Muscle of back (tissue), 11 donors: ENCODE measurements around the gene ANKRD55. TPM values are rescaled to one million over a fixed set of nuclear protein-coding genes. Genes with fewer than 3 reads are reported as not detected.
"Not testable (repeated sequence)": the region's sequence is repeated elsewhere in the genome, so short reads cannot be mapped to it uniquely, and the experiment has no call there.

Source experiments
- DNase-seq, 3 donors: peaks; one replicate each; pipeline versions ENCODE4 v3.0.0 to v3.0.0-alpha.2; 2013
- polyA plus RNA-seq, 10 donors: library from polyadenylated mRNA; unstranded; fragments of 120-200 nt; gene quantifications; one replicate each; pipeline ENCODE4 v1.2.1, GENCODE V29; 2013; ENCODE audit not compliant: insufficient read length in 10 of 10

ANKRD55 gene
- polyA plus RNA-seq, 10 donors = 0.23 to 1.2 (median 0.45) TPM; not detected in 3

DNA sequence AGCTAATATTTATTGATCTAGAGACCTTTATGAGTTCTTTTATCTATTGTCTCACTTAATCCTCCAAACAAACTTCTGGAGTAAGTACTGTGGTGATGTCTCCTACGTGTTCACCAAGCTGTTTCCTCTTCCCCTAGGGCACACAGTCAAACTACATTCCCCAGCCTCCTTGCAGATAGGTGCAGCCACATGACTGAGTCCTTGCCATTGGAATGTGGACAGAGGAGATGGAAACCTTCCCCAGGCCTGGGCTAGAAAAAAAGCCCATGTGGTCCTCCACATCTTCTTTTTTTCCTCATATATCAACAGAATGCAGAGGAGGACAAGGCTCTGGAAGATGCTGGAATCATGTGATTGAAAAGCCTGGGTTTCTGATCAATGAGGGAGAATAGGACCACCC lies 88.0 kb downstream of the ANKRD55 start:
- no peak for DNase-seq

- no peak for DNase-seq
These were observed 88.9 kb downstream of the ANKRD55 start for GRCh38 chr5:56144211-56144610.

- no peak for DNase-seq
These were observed 89.8 kb downstream of the ANKRD55 start for GRCh38 chr5:56143373-56143714.

DNA sequence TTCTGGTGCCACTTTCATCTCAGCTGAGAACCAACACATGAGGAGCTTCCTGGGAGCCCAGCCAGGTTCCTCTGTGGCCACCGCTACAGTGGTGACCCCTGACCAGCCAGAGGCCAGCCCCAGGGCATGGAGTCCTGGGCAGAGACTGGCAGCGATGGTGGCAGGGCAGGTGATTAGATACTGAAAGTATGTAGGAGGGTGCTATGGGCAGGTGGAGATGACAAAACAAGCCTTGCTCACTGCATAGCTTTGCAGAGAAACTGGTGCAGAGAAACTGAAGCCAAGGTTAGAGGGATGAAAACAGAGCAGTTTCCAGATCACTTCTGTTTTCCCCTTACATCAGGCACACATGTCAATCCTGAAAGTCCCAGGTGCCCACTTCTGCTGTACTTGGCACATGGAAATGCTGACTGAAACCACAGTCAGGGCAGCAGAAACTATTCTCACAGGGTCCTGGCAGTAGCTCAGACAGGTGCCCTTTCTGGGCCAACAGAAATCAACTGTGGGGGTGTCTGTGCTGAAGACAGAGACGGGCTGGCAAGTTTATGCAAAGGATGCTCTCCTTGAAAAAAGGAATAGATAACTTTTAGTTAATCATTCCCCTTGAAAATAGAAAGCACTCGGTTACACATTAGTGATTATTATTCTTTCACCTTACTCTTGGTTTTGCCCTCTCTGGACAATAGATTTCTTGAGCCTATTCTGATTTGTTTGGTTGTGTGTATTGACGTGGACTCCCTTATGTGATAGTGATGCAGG lies 90.3 kb downstream of the ANKRD55 start:
- DNase-seq = no peak

GRCh38 chr5:56142233-56142613 lies 90.9 kb downstream of the ANKRD55 start:
- no peak for DNase-seq

DNA sequence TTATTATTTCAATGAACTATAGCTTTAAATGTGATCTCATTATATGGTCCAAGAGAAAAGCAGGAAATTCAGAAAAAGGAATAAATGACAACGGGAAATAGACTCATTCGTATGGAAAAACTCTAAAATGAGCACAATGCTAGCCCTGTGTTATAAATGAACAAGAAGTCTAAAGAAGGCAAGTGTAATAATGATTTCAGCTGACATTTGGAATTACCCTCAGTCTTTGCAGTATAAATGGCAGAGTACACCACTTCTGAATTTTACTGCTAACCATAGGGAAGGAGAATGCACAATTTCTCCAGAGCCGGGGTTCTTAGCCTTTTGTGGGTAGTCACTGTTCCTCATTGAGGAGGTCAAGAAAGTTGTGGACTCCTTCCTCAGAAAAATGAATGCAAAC lies 93.1 kb downstream of the ANKRD55 start:
- no peak for DNase-seq

GRCh38 chr5:56130664-56131063 lies 102.5 kb downstream of the ANKRD55 start:
- DNase-seq = no peak

- DNase-seq = no peak
These were observed 103.8 kb downstream of the ANKRD55 start for GRCh38 chr5:56129288-56129687.

- DNase-seq = no peak
These were observed 105.0 kb downstream of the ANKRD55 start for GRCh38 chr5:56128113-56128512.

DNA sequence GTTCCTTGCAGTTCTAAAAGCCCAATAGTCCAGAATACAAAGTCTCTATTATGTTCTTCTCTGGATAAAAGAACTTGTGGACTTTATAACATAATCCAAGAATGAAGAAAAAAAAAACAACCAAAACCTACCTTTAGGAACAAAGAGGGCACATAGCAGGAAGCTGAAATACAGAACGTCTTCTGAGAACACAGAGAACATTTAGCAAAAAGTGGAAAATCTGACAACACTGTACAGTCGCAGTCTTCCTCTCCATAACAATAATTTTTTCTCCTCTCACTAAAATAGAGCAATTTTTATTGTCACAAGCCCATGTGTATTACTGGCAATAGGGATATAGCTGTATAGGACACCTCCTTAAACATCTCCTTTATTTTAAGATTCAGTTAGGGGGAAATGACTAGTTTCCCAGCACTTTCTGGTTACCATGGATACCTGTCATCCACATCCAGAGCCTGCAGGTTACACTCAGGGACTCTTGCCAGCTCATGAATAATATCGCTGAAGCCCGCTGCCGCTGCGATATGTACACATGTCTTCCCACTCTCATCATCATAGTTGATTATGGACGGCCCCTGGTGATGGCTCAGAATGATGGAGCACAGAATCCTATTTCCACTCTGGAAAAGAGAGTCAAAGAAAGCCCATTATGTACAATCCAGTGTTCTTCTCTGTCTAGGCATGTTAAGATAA lies 106.5 kb downstream of the ANKRD55 start:
- no peak for DNase-seq

DNA sequence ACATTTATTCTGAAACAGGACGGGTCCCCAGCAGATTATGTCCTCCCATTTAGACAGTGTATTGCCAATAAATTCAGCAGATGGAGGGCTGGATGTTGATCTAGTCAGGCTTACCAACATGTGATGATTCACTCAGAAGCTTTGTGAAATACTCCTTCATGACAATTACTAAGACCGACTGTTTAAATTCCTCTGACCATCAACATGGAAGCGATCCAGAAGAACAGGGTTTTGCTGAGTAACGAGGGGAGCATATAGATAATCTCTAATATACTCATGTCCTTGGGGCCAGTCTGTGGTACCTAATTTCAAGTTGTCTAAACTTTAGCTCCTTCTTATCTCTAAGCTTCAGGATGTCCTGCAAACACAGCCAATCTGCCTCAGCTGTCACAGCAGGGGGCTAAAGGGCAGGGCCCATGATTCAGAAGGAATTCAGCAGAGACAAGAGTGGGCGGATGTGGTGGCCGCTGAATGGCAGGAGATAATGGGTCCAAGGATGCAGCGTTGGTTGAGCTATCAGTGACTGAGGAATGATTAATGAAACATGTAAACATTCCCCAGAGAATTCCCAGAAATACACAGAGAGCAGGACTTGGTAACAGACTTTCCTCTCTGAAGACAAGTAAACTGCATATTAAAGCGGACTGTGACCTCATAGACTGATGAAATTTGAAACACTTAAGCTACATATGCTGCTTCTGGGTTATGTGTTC lies 109.4 kb downstream of the ANKRD55 start:
- peak in 2 of 3 donors; percentile 58 to 97 for DNase-seq

- not testable (repeated sequence) for DNase-seq
These were observed 110.7 kb downstream of the ANKRD55 start for GRCh38 chr5:56122360-56122985.

DNA sequence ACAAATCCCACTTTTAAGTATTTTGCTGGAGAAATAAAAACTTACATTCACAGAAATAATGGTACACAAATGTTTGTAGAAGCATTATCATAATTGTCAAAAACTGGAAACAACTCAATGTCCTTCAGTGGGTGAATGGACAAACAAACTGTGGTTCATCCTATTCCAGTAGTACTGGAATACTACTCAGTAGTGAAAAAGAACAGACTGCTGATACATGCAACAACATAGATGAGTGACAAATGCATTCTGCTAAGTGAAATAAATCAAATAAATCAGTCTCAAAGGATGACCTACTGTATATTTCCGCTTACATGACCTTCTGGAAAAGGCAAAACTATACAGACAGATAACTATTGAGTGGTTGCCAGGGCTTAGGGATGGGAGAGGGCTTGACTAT lies 114.1 kb downstream of the ANKRD55 start:
- no peak for DNase-seq

DNA sequence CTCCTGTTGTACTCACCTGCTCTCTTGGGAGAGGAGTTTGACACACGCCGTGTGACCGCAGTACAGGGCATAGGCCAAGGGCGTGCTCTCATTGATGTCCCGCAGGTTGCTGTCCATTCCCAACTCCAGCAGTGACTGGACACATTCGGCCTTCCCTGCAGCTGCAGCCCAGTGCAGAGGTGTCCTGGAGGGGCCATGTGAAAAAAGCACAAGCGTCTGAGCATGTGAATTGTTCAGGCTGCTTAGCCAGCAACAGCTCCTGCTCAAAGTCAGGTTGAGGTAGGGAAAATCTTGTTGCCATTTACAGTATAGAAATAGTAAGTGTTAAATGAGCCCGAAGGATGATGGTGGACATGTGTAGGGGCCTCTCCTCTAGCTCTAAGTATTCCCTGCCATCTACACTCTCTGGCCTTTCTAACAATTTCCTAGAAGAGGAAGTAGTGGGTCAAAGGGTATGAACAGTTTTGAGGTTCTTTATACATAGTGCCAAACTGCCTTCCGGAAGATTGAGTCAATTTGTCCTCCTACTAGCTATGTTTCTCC lies 116.5 kb downstream of the ANKRD55 start:
- no peak for DNase-seq

- no peak for DNase-seq
These were observed 117.5 kb downstream of the ANKRD55 start for GRCh38 chr5:56115589-56115988.

- DNase-seq = no peak
These were observed 120.5 kb downstream of the ANKRD55 start for GRCh38 chr5:56112526-56113121.

- DNase-seq = no peak
These were observed 121.7 kb downstream of the ANKRD55 start for GRCh38 chr5:56111404-56111781.

- no peak for DNase-seq
These were observed 122.3 kb downstream of the ANKRD55 start for GRCh38 chr5:56110646-56111403.

- peak in 1 of 3 donors; percentile 23 for DNase-seq
These were observed 124.9 kb downstream of the ANKRD55 start for GRCh38 chr5:56108246-56108645.

DNA sequence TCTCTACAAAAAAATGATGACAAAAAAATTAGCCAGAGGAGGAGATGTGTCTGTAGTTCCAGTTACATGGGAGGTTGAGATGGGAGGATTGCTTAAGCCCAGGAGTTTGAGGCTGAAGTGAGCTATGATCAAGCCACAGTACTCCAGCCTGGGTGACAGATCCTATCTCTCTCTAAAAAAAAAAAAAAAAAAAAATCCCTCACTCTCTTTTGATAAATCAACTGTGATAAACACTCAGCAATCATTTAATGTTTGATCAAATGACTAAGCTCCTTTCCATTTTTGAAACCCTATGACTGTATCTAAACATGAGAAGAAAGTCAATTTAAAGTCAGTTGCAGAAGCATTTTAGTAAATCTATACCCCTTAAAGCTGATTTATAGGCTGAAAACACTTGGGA lies 126.3 kb downstream of the ANKRD55 start:
- no peak for DNase-seq
